ENCODE data around the gene CCR5AS.

Gene CCR5AS

DNA sequence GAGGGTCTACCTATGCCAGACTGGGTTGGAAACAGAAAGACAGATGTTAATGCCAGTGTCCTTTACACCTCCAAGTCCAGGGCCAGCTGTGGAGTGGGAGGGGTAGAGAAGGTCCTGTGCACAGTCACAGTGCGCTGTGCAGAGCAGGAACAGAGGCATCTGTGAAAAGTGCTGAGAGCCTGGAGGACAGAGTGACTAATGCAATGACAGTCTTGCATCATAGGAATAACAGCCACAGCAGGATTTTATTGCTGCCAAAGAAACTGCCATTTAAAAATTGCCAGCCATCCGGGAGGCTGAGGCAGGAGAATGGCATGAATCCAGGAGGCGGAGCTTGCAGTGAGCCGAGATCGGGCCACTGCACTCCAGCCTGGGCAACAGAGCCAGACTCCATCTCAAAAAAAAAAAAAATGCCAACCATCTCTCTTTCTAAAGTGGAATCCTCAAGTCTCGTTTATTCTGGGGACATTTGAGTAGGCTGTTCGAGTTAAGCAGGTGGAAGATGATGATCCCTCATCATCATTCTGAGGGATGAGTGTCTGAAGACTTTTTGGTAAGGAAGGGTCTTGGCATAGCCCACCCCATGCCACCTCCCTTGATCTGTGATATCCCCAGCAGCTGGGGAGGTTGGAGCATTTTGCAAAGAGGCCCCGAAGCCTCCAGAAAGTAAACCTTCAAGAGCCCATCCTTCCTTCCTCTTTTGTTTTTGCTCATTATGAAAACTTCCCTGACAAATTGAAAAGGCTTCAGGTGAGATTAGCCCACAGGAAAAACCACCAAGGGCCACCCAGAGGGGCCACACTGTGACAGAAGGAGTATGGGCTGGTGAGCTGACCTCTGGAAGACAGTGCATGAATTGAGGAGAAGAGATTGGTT is 45.2 kb downstream of the CCR5AS start:
- Histone ChIP-seq H2AFZ (ENCODE audit: insufficient read depth, low read depth, low read length, poor library complexity, severe bottlenecking) (peak overlapping the region; percentile 15), H3K27me3 (ENCODE audit: control insufficient read depth in 2 of 2, insufficient read depth in 2 of 2, low read length in 2 of 2) (no peaks in the 10 kb centered on the region), H4K20me1 (ENCODE audit: insufficient read depth, low read length) (peaks cover 16% of the 10 kb centered on the region), H3K36me3 (replicated peaks in 1 of 2; ENCODE audit: control insufficient read depth in 1 of 2, insufficient read depth in 2 of 2, low read length in 2 of 2) (peaks cover 42 to 44% of the 10 kb centered on the region in 2 donors), H3K9me3 (replicated peaks in 1 of 2; ENCODE audit: control insufficient read depth in 1 of 2, insufficient read depth in 1 of 2, low read length in 2 of 2) (no peaks in the 10 kb centered on the region), H3K9ac (ENCODE audit: insufficient read depth, low read length, poor library complexity, severe bottlenecking) (peak overlapping the region; percentile 20), H3K4me3 (replicated peaks in 1 of 3; ENCODE audit: low read depth in 2 of 3, low read length in 3 of 3) (peak overlapping the region in 1 of 3 experiments; percentile 92), H3K4me2 (replicated peaks; ENCODE audit: extremely low read depth, low read length, poor library complexity, severe bottlenecking) (peak overlapping the region; percentile 96), H3K27ac (ENCODE audit: low read depth in 1 of 2, low read length in 2 of 2) (peak overlapping the region; percentile 82 to 88), H3K4me1 (ENCODE audit: control insufficient read depth in 1 of 2, insufficient read depth in 2 of 2, low read length in 2 of 2) (peaks cover 78 to 85% of the 10 kb centered on the region in 2 donors), H3K79me2 (ENCODE audit: insufficient read depth, low read length) (peaks cover 49% of the 10 kb centered on the region)
- 0% methylated on average over 4 of the region's 8 CpGs for WGBS (ENCODE audit: insufficient coverage)
- Mint-ChIP-seq H3K27ac (peak overlapping the region; percentile 92 to 96 (median 94)), H3K9me3 (peaks cover 0 to 5% (median 0%) of the 10 kb centered on the region in 7 donors), H3K27me3 (ENCODE audit: low read depth in 3 of 3) (no peaks in the 10 kb centered on the region), H3K4me3 (peak overlapping the region in 1 of 2 donors; percentile 53), H3K4me1 (peaks cover 89% of the 10 kb centered on the region), H3K36me3 (peaks cover 46 to 49% of the 10 kb centered on the region in 2 donors)
- peak; percentile 84 to 95 (median 92) for DNase-seq
- intact Hi-C loops (cut with micrococcal nuclease), result loop anchor here (5.0 kb wide), 2 partner anchors 49 to 139 kb away; no protein-coding TSS in a partner anchor
- no peak for TF ChIP-seq CTCF (IDR thresholded peaks at IDR 0.05)

DNA sequence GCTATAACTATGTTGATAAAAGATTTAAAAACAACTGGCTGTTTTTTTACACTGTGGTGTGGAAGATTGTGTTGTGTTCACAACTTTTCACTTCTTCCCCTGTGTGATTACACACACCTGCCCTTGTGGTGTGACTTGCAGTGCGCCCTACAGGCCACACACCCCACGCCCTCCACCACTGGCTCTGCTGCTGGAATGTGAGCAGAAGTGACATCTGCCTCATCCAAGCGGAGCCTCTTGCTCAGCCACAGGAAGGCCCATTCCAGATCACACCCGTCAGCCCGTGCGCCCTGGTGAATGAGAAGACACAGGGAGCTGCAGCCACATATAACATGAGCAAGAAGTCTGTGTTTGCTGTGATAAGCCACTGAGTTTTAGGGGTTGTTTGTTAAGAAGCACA is 46.0 kb downstream of the CCR5AS start:
- Histone ChIP-seq H3K9me3 (replicated peaks in 1 of 2; ENCODE audit: control insufficient read depth in 1 of 2, insufficient read depth in 1 of 2, low read length in 2 of 2) (no peaks in the 10 kb centered on the region), H3K27me3 (ENCODE audit: control insufficient read depth in 2 of 2, insufficient read depth in 2 of 2, low read length in 2 of 2) (no peaks in the 10 kb centered on the region), H3K4me3 (replicated peaks in 1 of 3; ENCODE audit: low read depth in 2 of 3, low read length in 3 of 3) (peak overlapping the region in 1 of 3 experiments; percentile 92), H3K9ac (ENCODE audit: insufficient read depth, low read length, poor library complexity, severe bottlenecking) (no peak overlapping the region), H3K4me2 (replicated peaks; ENCODE audit: extremely low read depth, low read length, poor library complexity, severe bottlenecking) (peak overlapping the region; percentile 96), H3K36me3 (replicated peaks in 1 of 2; ENCODE audit: control insufficient read depth in 1 of 2, insufficient read depth in 2 of 2, low read length in 2 of 2) (peaks cover 42 to 44% of the 10 kb centered on the region in 2 donors), H3K27ac (ENCODE audit: low read depth in 1 of 2, low read length in 2 of 2) (peak overlapping the region; percentile 82 to 88), H3K79me2 (ENCODE audit: insufficient read depth, low read length) (peaks cover 57% of the 10 kb centered on the region), H4K20me1 (ENCODE audit: insufficient read depth, low read length) (peaks cover 16% of the 10 kb centered on the region), H3K4me1 (ENCODE audit: control insufficient read depth in 1 of 2, insufficient read depth in 2 of 2, low read length in 2 of 2) (peaks cover 79 to 85% of the 10 kb centered on the region in 2 donors), H2AFZ (ENCODE audit: insufficient read depth, low read depth, low read length, poor library complexity, severe bottlenecking) (no peak overlapping the region)
- H3K4me1 Mint-ChIP-seq, result peaks cover 89% of the 10 kb centered on the region
- H3K27me3 Mint-ChIP-seq (ENCODE audit: low read depth in 3 of 3), result no peaks in the 10 kb centered on the region
- peak; percentile 13 for TF ChIP-seq CTCF (IDR thresholded peaks at IDR 0.05)
- H3K27ac Mint-ChIP-seq, result peak overlapping the region; percentile 92 to 96 (median 94)
- peaks cover 46 to 50% of the 10 kb centered on the region in 2 donors for H3K36me3 Mint-ChIP-seq
- WGBS (ENCODE audit: insufficient coverage), result 20% methylated on average over 5 of the region's 6 CpGs
- DNase-seq, result peak; percentile 28 to 46 (median 31)
- no peak overlapping the region for H3K4me3 Mint-ChIP-seq
- peaks cover 0 to 4% (median 0%) of the 10 kb centered on the region in 7 donors for H3K9me3 Mint-ChIP-seq
- intact Hi-C loops (cut with micrococcal nuclease), result loop anchor here (5.0 kb wide), 2 partner anchors 49 to 139 kb away; no protein-coding TSS in a partner anchor

Data from CD14-positive monocyte (primary cell).